Ascending aorta (tissue), 2 donors: Measurements from ENCODE around the gene IRAK4. TPM values are rescaled to one million over a fixed set of nuclear protein-coding genes. Genes with fewer than 3 reads are reported as not detected.

Experiments used
- DNase-seq, 2 donors: peaks; one replicate each; pipeline ENCODE4 v3.0.0-alpha.2; 2019; ENCODE audit warnings: low spot score in 2 of 2
- H3K27ac ChIP-seq, 2 donors: fragments of 200-600 bp; sonication (generic); one replicate each; pipeline ENCODE4 v1.5.1; 2016 to 2017; ENCODE audit warnings: mild to moderate bottlenecking in 1 of 2
- H3K27me3 ChIP-seq: fragments of 200-600 bp; sonication (generic); one replicate; pipeline ENCODE4 v1.5.1; 2017
- H3K36me3 ChIP-seq, 2 donors: fragments of 200-600 bp; sonication (generic); one replicate each; pipeline ENCODE4 v1.5.1; 2016
- H3K4me1 ChIP-seq, 2 donors: fragments of 200-600 bp; sonication (generic); one replicate each; pipeline ENCODE4 v1.5.1; 2016 to 2017; ENCODE audit warnings: mild to moderate bottlenecking in 1 of 2
- H3K4me3 ChIP-seq, 2 donors: fragments of 200-600 bp; sonication (generic); one replicate each; pipeline ENCODE4 v1.5.1; 2016 to 2017; ENCODE audit warnings: mild to moderate bottlenecking in 1 of 2
- H3K9me3 ChIP-seq, 2 donors: fragments of 200-600 bp; sonication (generic); one replicate each; pipeline ENCODE4 v1.5.1; 2016
- CTCF ChIP-seq, 3 experiments: fragments of 200-600 bp in 2 of 3; fragments of 450-650 bp in 1 of 3; sonication (generic) in 2 of 3; IDR thresholded peaks; one replicate each; pipeline ENCODE4 v1.5.1; 2016 to 2019; ENCODE audit warnings: antibody characterized with exemption in 3 of 3, mild to moderate bottlenecking in 1 of 3, moderate library complexity in 1 of 3
- intact Hi-C: fragments of 100-400 bp; cut with DNase I; formaldehyde crosslinking; loops from one replicate; pipeline ENCODE4 v1.15.1; 2023
- total RNA-seq: library from RNA; depleted of rRNA; stranded (reverse); fragments of >200 nt; gene quantifications from one replicate; pipeline ENCODE4 v1.1.0, GENCODE V29; 2016

Gene IRAK4
- total RNA-seq, 1 donor from 2014 or later = 7.3 TPM

GRCh38 chr12:43826681-43827080, 67.9 kb downstream of the IRAK4 start:
- H3K27me3 ChIP-seq = no peaks in the 10 kb centered on the region
- intact Hi-C loops = no loop called here
- H3K4me1 ChIP-seq = no peaks in the 10 kb centered on the region
- TF ChIP-seq CTCF (IDR thresholded peaks at IDR 0.05) = no peak
- no peak overlapping the region for H3K27ac ChIP-seq
- no peak for DNase-seq
- no peaks in the 10 kb centered on the region for H3K36me3 ChIP-seq
- H3K9me3 ChIP-seq = no peaks in the 10 kb centered on the region
- H3K4me3 ChIP-seq = no peak overlapping the region

GRCh38 chr12:43827093-43827492, 68.3 kb downstream of the IRAK4 start:
- no peak for TF ChIP-seq CTCF (IDR thresholded peaks at IDR 0.05)
- no peak for DNase-seq
- Histone ChIP-seq H3K36me3 (no peaks in the 10 kb centered on the region), H3K4me3 (no peak overlapping the region), H3K27me3 (no peaks in the 10 kb centered on the region), H3K4me1 (no peaks in the 10 kb centered on the region), H3K9me3 (no peaks in the 10 kb centered on the region), H3K27ac (no peak overlapping the region)
- intact Hi-C loops = no loop called here

GRCh38 chr12:43832463-43833168, 73.9 kb downstream of the IRAK4 start:
- Histone ChIP-seq H3K4me1 (peaks cover 0 to 12% of the 10 kb centered on the region in 2 donors), H3K4me3 (no peak overlapping the region), H3K27me3 (no peaks in the 10 kb centered on the region), H3K27ac (no peak overlapping the region), H3K9me3 (no peaks in the 10 kb centered on the region), H3K36me3 (no peaks in the 10 kb centered on the region)
- intact Hi-C loops = loop anchor here (10.0 kb wide), 1 partner anchor 1598 kb away; the partner anchor contains the start of gene YAF2
- DNase-seq = no peak
- TF ChIP-seq CTCF (IDR thresholded peaks at IDR 0.05) = no peak

- H3K9me3 ChIP-seq = no peaks in the 10 kb centered on the region
- H3K27me3 ChIP-seq = no peaks in the 10 kb centered on the region
- peak overlapping the region; percentile 88 to 89 for H3K4me3 ChIP-seq
- H3K4me1 ChIP-seq = peaks cover 0 to 12% of the 10 kb centered on the region in 2 donors
- TF ChIP-seq CTCF (IDR thresholded peaks at IDR 0.05) = no peak
- peak overlapping the region; percentile 97 for H3K27ac ChIP-seq
- H3K36me3 ChIP-seq = no peaks in the 10 kb centered on the region
- intact Hi-C loops = loop anchor here (10.0 kb wide), 1 partner anchor 1600 kb away; the partner anchor contains the start of gene YAF2
- no peak for DNase-seq
Observed at GRCh38 chr12:43835264-43835655, 76.5 kb downstream of the IRAK4 start.

GRCh38 chr12:43835656-43836474, 77.1 kb downstream of the IRAK4 start, which contains the start of gene TMEM117:
Gene TMEM117 (plus strand): TSS chr12:43836081.
- intact Hi-C loops = loop anchor here (1.0 to 10.0 kb wide), 3 partner anchors 30 to 1601 kb away; partner anchors contain the start of genes IRAK4, PUS7L, TWF1 and YAF2
- peak; percentile 13 to 82 for DNase-seq
- H3K36me3 ChIP-seq = no peaks in the 10 kb centered on the region
- no peak for TF ChIP-seq CTCF (IDR thresholded peaks at IDR 0.05)
- H3K27me3 ChIP-seq = no peaks in the 10 kb centered on the region
- H3K4me3 ChIP-seq = peak within 1 kb of the TSS; percentile 88 to 89
- peaks cover 0 to 12% of the 10 kb centered on the region in 2 donors for H3K4me1 ChIP-seq
- no peaks in the 10 kb centered on the region for H3K9me3 ChIP-seq
- peak within 1 kb of the TSS; percentile 97 for H3K27ac ChIP-seq
